OCI-LY3 (cell line): ENCODE results near the gene LRRC14B.

ENCODE experiments used
- H2AFZ ChIP-seq: fragments of 200-600, 300-600 bp; shearing (Covaris generic); 2 replicates; pipeline ENCODE4 v1.6.0; 2014; ENCODE audit warnings: antibody characterized with exemption, low read depth, low read length
- H3K27ac ChIP-seq: fragments of 200-600, 300-600 bp; sonication (generic); 2 replicates; pipeline ENCODE4 v1.5.1; 2014; ENCODE audit warnings: mild to moderate bottlenecking, low read length, moderate library complexity, mixed read lengths
- H3K27me3 ChIP-seq: fragments of 200-600, 300-600 bp; sonication (generic); 2 replicates; pipeline ENCODE4 v1.6.1; 2014; ENCODE audit warnings: low read depth, low read length, mixed read lengths
- H3K36me3 ChIP-seq: fragments of 200-600, 300-600 bp; sonication (generic); replicated peaks from 2 replicates; pipeline ENCODE3; 2014; ENCODE audit warnings: low read depth, low read length, mixed read lengths
- H3K4me1 ChIP-seq: fragments of 300-600, 200-600 bp; sonication (generic); 2 replicates; pipeline ENCODE4 v1.6.1; 2014; ENCODE audit warnings: low read length, mixed read lengths
- H3K4me2 ChIP-seq: fragments of 200-600, 300-600 bp; sonication (generic); 2 replicates; pipeline ENCODE4 v1.6.1; 2014; ENCODE audit warnings: low read length, mixed read lengths
- H3K4me3 ChIP-seq: fragments of 300-600, 200-600 bp; sonication (generic); 2 replicates; pipeline ENCODE4 v1.5.1; 2014; ENCODE audit warnings: antibody characterized with exemption, mild to moderate bottlenecking, low read length, moderate library complexity
- H3K79me2 ChIP-seq: fragments of 300-600, 200-600 bp; shearing (Covaris generic); 2 replicates; pipeline ENCODE4 v1.6.1; 2014; ENCODE audit warnings: mild to moderate bottlenecking, low read length, mixed read lengths
- H3K9ac ChIP-seq: fragments of 300-600, 200-600 bp; shearing (Covaris generic); 2 replicates; pipeline ENCODE4 v1.6.0; 2014; ENCODE audit warnings: mild to moderate bottlenecking, low read length, moderate library complexity
- H3K9me3 ChIP-seq: fragments of 200-600, 300-600 bp; shearing (Covaris generic); 2 replicates; pipeline ENCODE4 v1.6.1; 2014; ENCODE audit warnings: low read length, mixed read lengths; ENCODE audit not compliant: insufficient read depth
- H4K20me1 ChIP-seq: fragments of 200-600, 300-600 bp; sonication (generic); 2 replicates; pipeline ENCODE4 v1.6.1; 2016; ENCODE audit warnings: low read length, mixed read lengths; ENCODE audit not compliant: insufficient read depth
- CTCF ChIP-seq: fragments of 200-600, 300-600 bp; sonication (generic); IDR thresholded peaks from 2 replicates; pipeline ENCODE4 v1.5.1; 2014; ENCODE audit warnings: antibody characterized with exemption, low read length, low read depth
- EZH2phosphoT487 ChIP-seq: fragments of 200-600 bp; shearing (Covaris generic); IDR thresholded peaks from 2 replicates; pipeline ENCODE4 v1.6.1; 2018; ENCODE audit warnings: antibody characterized with exemption, mixed run types, low read depth

The LRRC14B gene

GRCh38 chr5:166441-167372 is 24.6 kb upstream of the LRRC14B start:
- Histone ChIP-seq H3K27ac (no peak overlapping the region), H3K79me2 (no peaks in the 10 kb centered on the region), H2AFZ (no peak overlapping the region), H3K9ac (no peak overlapping the region), H3K9me3 (no peaks in the 10 kb centered on the region), H3K4me1 (no peaks in the 10 kb centered on the region), H3K27me3 (no peaks in the 10 kb centered on the region), H4K20me1 (no peaks in the 10 kb centered on the region), H3K36me3 (no peaks in the 10 kb centered on the region), H3K4me3 (no peak overlapping the region), H3K4me2 (no peak overlapping the region)
- TF ChIP-seq CTCF (no peak), EZH2phosphoT487 (no peak)

GRCh38 chr5:167511-167910 is 23.8 kb upstream of the LRRC14B start:
- no peaks in the 10 kb centered on the region for H3K36me3 ChIP-seq
- H3K4me2 ChIP-seq = no peak overlapping the region
- H3K27me3 ChIP-seq = no peaks in the 10 kb centered on the region
- no peak for TF ChIP-seq EZH2phosphoT487
- TF ChIP-seq CTCF = no peak
- no peaks in the 10 kb centered on the region for H3K4me1 ChIP-seq
- H2AFZ ChIP-seq = no peak overlapping the region
- no peak overlapping the region for H3K27ac ChIP-seq
- no peaks in the 10 kb centered on the region for H3K9me3 ChIP-seq
- no peak overlapping the region for H3K4me3 ChIP-seq
- no peaks in the 10 kb centered on the region for H3K79me2 ChIP-seq
- H4K20me1 ChIP-seq = no peaks in the 10 kb centered on the region
- no peak overlapping the region for H3K9ac ChIP-seq

GRCh38 chr5:167982-168660 is 23.2 kb upstream of the LRRC14B start:
- no peak overlapping the region for H3K4me2 ChIP-seq

More at GRCh38 chr5:167982-168660, 23.2 kb upstream of the LRRC14B start:
- no peak overlapping the region for H2AFZ ChIP-seq
- no peak overlapping the region for H3K4me3 ChIP-seq
- H3K36me3 ChIP-seq = no peaks in the 10 kb centered on the region
- no peak for TF ChIP-seq CTCF
- no peak for TF ChIP-seq EZH2phosphoT487
- no peaks in the 10 kb centered on the region for H4K20me1 ChIP-seq
- no peaks in the 10 kb centered on the region for H3K27me3 ChIP-seq
- no peak overlapping the region for H3K9ac ChIP-seq
- H3K27ac ChIP-seq = no peak overlapping the region
- H3K9me3 ChIP-seq = no peaks in the 10 kb centered on the region
- no peaks in the 10 kb centered on the region for H3K79me2 ChIP-seq
- H3K4me1 ChIP-seq = no peaks in the 10 kb centered on the region
